ENCODE data around the gene NHSL1.

Gene NHSL1

DNA sequence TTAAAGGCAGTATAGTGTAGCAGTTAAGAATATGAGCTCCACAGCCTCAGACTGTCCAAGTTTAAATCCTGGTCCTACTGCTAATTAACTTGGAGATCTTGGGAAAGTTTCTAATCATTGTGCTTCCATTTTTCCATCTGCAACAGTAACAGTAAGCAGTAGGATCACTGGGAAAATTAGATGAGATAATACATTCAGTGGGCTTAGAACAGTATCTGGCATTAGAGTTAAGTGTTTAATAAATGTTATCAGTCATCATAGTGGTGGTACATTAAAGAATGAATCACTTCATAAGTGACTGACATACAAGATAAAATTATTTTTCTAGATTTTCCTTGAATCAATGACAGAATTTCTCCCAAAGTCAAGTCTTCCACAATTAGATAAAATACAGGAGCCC is 5.0 kb downstream of the NHSL1 start:
- DNase-seq, result no peak

DNA sequence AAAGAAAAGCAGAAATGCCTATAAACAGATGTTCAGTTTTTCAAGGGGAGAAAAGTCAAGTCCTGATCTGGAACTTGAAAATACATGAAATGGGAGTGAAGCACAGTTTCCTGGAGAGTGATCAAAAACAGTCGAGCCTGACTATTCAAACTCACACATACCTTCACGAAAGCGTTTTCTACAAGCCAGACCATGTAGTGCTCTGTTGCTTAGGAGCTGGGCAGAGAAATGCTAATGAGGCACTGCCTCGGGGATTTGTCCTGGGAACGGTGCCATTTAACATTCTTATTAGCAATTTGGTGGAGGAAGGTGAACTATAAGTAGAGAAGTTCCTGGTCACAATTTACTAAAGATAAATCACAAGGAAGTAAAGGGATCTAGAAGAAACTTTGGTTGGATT is 5.9 kb downstream of the NHSL1 start:
- no peak for DNase-seq

DNA sequence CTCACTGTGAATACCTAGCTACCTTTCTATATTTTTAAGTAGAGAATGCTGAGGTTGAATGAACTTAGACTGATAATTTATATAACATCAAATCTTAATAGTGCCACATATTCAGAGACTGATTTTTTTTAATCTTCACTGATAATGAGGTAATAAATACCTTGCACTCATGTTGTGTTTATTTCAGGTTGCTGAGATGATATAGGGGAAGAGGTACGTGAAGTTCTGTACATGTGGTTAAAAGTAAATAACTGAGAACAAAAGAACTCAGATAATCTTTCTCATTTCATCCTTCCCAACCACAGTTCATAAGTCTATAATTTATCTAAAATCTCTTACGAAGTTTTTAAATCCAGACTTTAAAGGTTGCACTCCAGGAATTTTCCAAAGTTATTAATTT is 6.4 kb downstream of the NHSL1 start:
- DNase-seq, result no peak

DNA sequence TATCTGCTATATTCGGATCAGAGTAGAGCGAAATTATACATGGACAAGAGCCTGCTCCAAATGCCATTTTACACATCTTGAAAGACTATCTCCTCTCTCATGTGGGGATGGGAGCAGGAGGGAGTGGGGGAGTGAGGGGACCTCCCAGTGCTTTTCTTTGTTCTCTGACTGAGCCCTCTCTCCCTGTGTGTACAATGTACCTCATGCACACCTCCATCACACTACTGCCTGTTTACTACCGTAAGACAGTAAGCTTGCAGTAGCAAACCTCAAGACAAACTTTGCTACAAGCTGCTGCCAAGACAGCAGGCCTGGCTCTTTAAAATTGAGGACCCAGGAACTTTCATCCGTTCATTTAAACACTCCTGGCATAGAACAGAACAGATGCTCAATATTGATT is 7.2 kb downstream of the NHSL1 start:
- no peak for DNase-seq

DNA sequence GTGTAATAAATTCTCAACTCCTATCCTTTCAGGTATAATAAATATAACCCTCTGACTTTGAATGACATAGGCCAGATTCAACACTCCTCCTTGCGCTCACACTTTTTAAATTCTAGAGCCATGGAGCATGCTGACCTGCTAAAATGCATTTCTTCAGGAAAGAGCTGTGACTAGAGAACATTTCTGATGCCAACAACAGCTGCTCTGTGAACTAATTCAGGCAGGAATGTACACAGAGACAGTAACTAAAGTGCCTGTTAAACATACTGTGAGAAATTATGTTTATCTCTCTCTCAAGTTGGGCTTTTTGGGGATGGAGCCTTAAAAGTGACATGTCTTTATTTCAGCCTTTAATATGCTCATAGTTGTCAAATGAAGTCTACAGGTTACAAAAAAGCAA is 8.3 kb downstream of the NHSL1 start:
- DNase-seq, result no peak

DNA sequence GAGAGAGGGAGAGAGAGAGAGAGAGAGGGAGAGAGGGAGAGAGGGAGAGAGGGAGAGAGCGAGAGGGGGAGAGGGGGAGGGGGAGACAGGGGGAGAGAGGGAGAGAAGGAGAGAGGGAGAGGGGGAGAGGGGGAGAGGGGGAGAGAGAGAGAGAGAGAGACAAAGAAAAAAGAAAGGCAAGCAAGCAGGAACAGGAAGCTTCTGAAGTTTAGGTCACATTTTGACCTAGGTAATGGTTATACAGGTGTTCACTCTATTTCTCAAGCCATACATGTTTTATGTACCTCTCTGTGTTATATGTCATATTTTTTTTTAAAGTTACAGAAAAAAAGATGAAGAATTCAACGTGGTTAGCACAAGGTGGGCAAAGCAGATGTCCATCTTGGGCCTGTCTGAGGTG is 9.4 kb downstream of the NHSL1 start:
- no peak for DNase-seq

DNA sequence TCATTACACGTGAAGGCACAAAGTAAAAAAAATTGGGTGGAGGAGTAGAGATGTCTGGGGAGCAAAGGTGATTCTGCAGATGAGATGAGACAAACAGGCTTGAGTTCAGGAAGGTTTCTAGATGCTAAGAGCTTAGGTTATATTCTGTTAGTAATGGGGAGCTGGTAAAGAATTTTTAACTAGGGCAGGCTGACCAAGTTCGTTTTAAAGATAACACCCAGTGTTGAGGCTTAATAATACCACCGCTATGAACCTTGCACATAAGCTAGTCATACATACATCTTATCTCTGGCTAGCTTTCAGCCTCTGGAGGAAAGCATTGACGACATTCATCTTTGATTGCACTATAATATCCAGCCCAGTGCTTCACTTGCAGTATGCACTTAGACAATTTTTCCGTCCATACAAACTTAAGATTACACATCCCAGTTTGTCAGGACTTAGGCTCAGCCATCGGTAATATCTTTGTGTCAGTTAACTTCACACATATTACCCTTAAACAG is 12.1 kb downstream of the NHSL1 start:
- no peak for DNase-seq

DNA sequence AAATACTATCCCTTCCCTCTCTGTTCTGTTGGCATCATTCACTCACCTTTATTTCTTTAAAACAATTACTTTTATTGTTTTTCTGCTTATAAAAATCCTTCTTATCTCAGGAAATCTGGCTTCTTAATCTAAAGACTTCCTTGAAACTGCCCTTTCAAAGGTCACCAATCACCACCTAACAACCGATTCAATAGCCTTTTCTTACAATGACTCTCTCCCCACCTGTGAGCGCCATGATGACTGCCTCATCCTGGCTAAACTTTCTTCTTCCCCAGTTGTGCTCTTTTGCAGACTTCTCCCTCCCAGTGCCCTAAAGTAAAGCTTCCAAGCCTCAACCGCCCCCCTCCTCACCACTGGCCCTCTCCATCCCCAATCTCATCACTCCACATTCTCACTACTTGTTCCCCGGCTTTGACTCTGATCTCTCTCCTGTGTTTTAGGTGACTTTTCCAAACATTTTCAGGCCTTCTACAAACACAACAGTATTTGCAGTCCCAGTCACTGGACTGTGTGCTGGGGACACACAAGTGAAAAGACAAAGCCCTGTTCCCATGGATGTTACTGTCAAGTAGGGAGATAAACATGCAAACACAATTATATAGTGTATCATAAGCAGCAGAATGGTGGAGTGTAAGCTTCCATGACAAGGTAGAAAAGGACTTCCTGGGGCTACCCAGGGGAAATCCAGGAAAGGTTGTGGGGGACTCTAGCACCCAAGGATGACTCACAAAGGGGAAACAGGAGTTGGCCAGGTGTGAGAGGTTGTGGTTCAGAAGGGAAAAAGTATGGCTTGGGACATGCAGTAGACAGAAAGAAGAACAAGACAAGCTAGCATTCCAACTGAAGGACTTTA is 12.8 kb downstream of the NHSL1 start:
- no peak for DNase-seq

DNA sequence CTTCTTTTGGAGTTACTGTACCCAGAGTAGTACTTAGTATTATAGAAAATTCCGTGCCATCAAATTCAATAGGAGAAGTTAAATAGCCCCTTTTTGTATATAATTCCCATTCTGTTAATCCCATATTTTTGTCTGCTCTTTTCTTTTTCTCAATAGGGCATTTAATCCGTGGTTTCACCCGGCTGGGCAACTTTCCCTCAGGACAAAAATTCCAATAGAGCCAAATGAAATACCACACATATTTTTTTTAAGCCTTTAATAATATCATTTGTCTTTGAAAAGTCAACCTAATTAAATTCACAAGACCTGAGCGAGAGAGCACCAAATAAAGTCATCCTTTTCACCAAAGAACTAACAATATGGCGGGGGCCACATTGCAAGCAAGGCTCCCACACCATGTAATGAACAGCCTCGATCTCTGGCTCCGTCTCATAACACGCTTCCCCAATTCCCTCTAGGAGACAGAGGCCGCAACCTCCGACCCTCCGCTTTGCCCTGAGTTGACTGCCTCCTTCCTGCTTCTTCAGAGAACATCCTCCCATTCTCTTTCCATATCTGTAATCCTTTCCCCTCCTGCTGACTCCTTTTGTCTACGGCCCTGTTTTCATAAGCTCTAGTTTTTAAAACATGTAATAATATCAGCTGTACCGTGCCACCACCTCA is 13.6 kb downstream of the NHSL1 start:
- DNase-seq, result no peak

DNA sequence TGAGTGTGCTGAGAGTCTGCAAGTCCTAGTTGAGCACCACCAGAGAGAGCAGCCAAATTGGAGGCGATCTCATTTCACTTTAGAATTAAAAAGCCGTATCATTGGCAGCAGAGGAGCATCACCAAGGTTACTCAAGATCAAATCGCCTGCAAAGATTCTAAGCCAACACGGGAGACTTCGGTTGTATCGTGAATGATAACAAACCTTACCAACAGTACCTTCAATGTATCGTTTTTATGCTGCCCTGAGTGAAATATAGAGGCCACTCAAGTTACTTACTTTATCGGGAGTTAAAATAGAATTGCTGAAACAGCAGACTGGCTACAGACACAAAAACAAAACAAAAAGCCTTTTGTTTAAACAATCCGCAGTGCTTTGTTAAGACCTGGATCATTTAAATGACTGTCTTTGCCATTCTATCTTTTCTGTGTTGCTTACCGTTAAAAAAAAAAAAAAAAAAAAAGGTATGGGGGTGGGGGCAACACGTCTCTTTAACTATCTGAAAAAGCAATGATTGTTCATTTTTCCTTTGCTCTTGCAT is 14.2 kb downstream of the NHSL1 start:
- no peak for DNase-seq

DNA sequence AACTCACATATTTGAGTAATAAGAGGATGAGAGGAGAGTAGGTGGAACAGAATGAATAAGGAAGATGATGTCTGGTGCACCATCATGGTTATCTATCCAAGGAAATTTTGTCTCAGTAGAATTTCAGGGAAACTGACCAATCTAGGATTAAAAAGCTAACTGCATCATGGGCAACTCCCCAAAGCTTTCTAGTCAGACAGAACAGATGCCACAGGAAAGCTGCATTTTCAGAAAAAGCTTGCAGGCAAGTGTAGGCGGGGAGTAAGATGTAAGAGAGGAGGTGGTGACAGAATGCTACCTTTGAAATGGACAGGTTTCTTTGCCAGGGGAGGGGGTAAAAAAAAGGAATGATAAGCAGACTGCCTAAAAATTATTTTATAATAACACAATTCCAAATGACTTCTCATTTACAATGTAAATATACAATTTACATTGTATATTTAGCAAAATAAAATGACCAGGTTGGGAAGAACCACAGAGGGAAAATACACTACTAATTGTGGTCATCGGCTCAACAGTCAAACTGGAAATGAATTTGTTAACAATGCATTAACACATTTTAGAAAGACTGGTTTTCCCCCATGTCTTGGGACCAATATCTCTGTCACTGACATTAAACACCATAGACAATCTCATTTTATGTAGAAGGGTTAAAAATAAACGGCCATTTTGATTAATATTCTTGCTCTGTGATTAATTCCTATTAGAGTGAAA is 15.1 kb downstream of the NHSL1 start:
- DNase-seq, result no peak

DNA sequence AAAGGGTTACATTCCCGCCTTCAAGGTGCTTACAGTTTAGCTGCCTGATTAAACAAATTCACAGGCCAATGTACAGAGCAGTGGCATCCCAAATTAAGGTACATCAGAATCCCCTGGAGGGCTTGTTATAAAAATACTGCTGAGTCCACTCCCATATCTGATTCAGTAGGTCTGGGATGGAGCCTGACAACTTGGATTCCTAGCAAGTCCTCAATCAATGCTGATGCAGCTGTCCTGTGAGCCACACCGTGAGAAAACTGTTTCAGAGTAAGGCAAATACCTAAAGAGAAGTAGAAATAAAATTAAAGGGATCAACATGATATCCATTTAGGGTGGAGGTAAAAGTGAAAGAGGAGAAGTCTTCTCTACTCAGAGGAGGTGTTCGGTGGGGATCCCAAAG is 16.5 kb downstream of the NHSL1 start:
- no peak for DNase-seq

DNA sequence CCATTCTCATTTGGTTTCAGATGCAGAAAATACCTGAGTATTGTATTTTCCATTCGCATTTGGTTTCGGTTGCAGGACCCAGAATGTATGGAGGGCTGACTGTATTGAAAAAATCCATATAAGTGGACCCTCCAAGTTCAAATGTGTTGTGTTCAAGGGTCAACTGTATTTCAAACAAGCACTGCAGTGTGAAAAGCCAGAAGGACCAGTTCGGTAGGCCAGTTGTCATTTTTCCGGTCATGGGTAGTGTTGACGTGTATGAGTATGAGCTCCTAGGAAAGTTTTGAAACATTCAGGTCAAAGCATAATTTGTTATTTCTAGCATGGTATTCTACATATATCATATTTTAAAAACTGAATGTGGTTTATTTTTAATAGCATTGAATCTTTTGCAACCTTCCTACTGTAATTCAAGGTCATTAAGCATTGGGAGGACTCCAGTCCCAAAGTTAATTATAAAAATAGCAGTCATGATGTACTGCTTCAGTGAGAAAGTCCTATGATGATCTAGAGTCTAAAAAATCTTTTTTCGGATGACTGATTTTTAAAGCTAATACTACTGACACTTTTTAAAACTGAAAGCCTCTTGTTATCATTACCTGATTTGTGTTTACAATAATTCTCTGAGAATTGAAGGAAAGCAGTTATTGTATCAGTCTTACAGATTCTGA is 18.9 kb downstream of the NHSL1 start:
- no peak for DNase-seq

DNA sequence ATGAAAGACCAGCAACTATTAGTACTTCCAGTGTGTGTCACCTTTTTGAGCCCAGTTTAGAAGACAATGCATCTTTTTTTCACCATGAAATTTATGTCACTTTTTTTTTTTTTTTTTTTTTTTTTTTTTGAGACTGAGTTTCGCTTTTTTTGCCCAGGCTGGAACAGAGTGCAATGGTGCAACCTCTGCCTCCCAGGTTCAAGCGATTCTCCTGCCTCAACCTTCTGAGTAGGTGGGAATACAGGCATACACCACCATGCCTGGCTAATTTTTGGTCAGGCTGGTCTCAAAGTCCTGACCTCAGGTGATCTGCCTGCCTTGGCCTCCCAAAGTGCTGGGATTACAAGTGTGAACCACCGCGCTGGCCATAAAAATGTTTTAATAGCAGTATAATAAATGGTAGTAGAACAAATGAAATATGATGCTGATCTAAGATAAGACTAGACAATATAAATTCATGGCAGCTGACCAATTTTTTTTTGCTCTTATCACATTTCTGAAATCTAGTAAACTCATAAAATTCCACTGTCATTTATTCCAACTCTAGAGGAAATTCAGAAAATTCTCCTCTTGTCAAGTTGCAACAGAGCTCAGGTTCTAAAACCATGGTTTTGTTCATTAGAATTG is 21.3 kb downstream of the NHSL1 start:
- DNase-seq, result no peak

DNA sequence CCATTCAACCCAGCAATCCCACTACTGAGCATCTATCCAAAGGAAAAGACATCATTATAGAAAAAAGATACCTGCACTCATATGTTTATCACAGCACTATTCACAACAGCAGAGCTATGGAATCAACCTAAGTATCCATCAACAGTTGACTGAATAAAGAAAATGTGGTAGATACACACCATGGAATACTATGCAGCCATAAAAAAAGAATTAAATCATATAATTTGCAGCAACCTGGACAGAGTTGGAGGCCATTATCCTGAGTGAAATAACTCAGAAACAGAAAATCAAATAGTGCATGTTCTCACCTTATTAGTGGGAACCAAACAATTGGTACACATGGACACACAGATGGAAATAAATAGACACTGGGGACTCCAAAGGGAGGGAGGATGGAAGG is 23.2 kb downstream of the NHSL1 start:
- no peak for DNase-seq

DNA sequence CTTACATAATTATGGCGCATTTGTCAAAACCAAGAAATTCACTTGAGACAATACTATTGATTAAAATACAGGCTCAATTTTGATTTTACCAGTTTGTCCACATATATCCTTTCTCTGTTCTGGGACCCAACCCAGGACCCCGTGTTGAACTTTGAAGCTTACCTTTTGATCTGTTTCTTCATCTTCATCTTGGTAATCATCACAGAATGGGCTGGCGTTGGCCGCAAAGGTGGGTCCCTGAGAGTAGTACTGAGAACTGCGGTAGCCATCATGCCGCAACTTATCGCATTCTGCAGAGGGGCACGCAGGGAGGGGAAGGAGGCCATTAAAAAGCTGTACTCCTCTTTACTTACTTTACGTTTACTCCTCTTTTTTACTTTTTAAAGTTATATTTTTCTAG is 26.1 kb downstream of the NHSL1 start:
- no peak for DNase-seq

DNA sequence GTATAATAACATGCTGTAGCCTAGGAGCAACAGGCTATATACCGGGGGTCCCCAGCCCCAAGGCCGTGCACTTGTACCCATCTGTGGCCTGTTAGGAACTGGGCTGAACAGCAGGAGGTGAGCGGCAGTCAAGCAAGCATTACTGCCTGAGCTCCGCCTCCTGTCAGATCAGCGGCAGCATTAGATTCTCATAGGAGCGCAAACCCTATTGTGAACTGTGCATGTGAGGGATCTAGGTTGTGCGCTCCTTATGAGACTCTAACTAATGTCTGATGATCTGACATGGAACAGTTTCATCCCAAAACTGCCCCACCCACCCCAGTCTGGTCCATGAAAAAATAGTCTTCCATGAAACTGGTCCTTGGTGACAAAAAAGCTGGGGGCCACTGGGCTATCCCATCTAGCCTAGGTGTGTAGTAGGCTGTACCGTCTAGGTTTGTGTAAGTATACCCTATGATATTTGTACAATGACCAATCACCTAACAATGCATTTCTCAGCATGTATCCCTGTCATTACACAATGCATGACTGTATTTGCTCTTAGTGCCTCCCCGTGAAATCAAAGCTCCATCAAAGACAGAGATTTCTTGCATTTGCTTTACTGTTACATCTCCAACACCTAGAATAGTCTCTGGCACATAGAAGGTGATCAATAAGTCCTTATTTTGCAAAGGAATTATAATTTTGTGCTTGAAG is 30.8 kb downstream of the NHSL1 start:
- DNase-seq, result no peak

DNA sequence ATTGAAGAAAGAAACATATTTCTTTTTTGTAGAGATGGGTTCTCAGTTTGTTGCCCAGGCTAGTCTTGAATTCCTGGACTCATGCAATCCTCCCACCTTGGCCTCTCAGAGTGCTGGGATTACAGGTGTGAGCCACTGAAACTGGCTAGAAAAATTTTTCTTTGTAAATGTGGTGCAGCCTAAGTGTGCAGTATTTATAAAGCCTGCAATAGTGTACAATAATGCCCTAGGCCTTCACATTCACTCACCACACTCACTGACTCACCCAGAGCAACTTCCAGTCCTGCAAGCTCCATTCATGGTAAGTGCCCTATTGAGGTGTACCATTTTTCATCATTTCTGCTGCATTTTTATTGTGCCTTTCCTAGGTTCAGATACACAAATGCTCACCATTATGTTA is 31.4 kb downstream of the NHSL1 start:
- no peak for DNase-seq

DNA sequence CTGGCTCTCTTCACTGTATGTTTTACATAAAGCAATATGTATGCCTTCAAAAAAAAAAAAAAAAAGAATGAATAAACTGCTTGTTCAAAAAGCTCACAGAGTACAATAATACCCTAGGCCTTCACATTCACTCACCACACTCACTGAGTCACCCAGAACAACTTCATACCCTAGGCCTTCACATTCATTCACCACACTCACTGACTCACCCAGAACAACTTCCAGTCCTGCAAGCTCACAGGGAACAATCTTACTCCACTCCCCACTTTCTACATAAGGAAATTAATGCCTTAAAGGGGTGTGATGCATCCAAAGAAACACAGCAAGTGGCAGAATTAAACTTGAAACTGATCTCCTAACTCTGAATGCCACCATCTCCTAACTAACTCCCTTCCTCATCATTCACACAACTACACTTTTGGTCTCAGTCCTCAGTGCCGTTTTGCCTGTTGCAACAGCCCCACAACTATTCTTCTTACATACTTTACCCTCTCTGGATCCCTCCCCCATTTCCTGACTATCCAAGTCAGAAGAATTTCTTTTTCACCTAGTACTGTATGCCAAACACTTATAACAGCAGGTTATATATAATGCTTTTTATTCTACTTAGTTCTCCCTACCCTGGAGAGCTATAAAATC is 34.2 kb downstream of the NHSL1 start:
- DNase-seq, result no peak

DNA sequence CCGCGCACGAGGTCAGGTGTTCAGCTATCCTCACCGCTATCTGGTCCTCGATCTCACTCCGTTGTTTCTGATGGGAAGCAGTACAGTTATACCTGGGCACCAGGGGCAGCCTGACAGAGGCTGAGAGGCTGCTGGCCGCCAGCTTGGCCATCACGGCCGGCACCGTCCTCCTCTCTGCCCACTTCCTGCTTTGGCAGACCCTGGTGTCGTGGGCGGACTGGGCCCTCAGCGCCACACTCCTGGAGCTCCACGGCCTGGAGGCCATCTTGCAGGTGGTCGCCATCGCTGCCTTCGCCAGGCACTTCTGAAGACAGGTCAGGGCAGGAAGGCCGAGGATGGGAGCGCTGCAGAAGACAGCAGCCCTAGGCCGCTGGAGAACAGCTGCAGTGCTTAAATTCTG is 35.2 kb downstream of the NHSL1 start:
- DNase-seq, result no peak

DNA sequence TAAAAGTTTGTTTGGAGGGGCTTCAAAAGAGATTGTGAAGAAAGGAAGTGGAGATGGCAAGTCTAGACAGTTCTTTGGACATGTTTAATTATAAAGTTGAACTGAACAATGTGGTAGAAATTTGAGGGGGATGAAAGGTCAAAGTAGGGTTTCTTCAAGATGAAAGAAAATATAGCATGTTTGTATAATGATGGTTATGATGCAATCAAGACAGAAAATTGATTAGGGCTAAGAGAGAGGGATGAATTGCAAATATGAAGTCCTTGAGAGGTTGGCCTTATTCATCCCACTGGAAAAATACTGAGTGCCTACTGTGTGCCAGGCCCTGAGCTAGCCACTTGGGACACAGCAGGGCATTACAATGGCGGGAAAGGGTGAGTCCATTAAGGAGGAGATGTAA is 37.6 kb downstream of the NHSL1 start:
- no peak for DNase-seq
